H1 (cell line): ENCODE measurements around the gene SLK. TPM values are rescaled to one million over a fixed set of nuclear protein-coding genes. Genes with fewer than 3 reads are reported as not detected.

ENCODE experiments used
- CTCF ChIA-PET: fragments of 300-600 bp; sonication (Branson Sonifier 250); formaldehyde crosslinking; loops from one replicate; lab custom pipeline; 2021; ENCODE audit not compliant: partially characterized antibody; lab: Charles Lee
- POLR2A ChIA-PET: fragments of 300-600 bp; sonication (Branson Sonifier 250); formaldehyde crosslinking; loops from one replicate; lab custom pipeline; 2021; ENCODE audit warnings: inconsistent platforms; ENCODE audit not compliant: partially characterized antibody; lab: Charles Lee
- DNase-seq, 2 experiments: peaks; one replicate each; pipeline versions ENCODE4 v3.0.0 to v3.0.0-alpha.2; 2010 to 2022; ENCODE audit warnings: low spot score in 2 of 2, low read depth in 1 of 2, mixed read lengths in 1 of 2
- FAIRE-seq: peaks from 2 replicates; lab custom pipeline; 2011; peaks lifted over from hg19 to GRCh38; lab: Jason Lieb, UNC
- H2AFZ ChIP-seq: 2 replicates; pipeline ENCODE4 v1.8.1; 2012; ENCODE audit warnings: low read length, inconsistent platforms
- H2AK5ac ChIP-seq: 2 replicates; pipeline ENCODE4 v1.6.1; 2013; ENCODE audit warnings: low read depth, low read length
- H2BK120ac ChIP-seq: replicated peaks from 2 replicates; pipeline ENCODE3; 2013; ENCODE audit warnings: low read depth, low read length, inconsistent platforms
- H2BK12ac ChIP-seq: 2 replicates; pipeline ENCODE4 v1.6.1; 2013; ENCODE audit warnings: low read depth, low read length
- H2BK15ac ChIP-seq: 2 replicates; pipeline ENCODE4 v1.6.1; 2013; ENCODE audit warnings: low read length
- H2BK20ac ChIP-seq: 2 replicates; pipeline ENCODE4 v1.6.1; 2013; ENCODE audit warnings: low read length
- H2BK5ac ChIP-seq: 2 replicates; pipeline ENCODE4 v1.6.1; 2013; ENCODE audit warnings: low read depth, low read length
- H3K14ac ChIP-seq: 2 replicates; pipeline ENCODE4 v1.6.1; 2013; ENCODE audit warnings: inconsistent platforms; ENCODE audit not compliant: insufficient read length
- H3K18ac ChIP-seq: 2 replicates; pipeline ENCODE4 v1.6.1; 2013; ENCODE audit warnings: low read length; ENCODE audit errors: extremely low read depth
- H3K23ac ChIP-seq: 2 replicates; pipeline ENCODE4 v1.6.1; 2013; ENCODE audit warnings: inconsistent platforms; ENCODE audit not compliant: insufficient read length
- H3K23me2 ChIP-seq: 2 replicates; pipeline ENCODE4 v1.6.1; 2013; ENCODE audit warnings: low read depth, low read length
- H3K27ac ChIP-seq: 2 replicates; pipeline ENCODE4 v1.6.1; 2011; ENCODE audit warnings: low read depth, low read length, inconsistent platforms
- H3K27me3 ChIP-seq, 4 experiments: replicated peaks in 1 of 4; 1 replicate in 1 of 4; 2 replicates in 3 of 4; pipeline versions ENCODE4 v1.6.1 to v1.8.1; 2011 to 2013; ENCODE audit warnings: low read length in 3 of 4, mild to moderate bottlenecking in 3 of 4, inconsistent platforms in 2 of 4, mixed read lengths in 2 of 4, moderate library complexity in 1 of 4; ENCODE audit not compliant: control insufficient read depth in 3 of 4, insufficient read depth in 3 of 4; ENCODE audit errors: extremely low read depth in 1 of 4
- H3K36me3 ChIP-seq, 4 experiments: 2 replicates each; pipeline versions ENCODE4 v1.6.1 to v1.8.1; 2011 to 2013; ENCODE audit warnings: mild to moderate bottlenecking in 4 of 4, low read length in 3 of 4, moderate library complexity in 2 of 4, control low read depth in 1 of 4, inconsistent platforms in 1 of 4; ENCODE audit not compliant: insufficient read depth in 4 of 4, control insufficient read depth in 2 of 4
- H3K4ac ChIP-seq: replicated peaks from 2 replicates; pipeline ENCODE3; 2013; ENCODE audit warnings: low read length, low read depth, mixed read lengths, inconsistent platforms; ENCODE audit not compliant: insufficient read length
- H3K4me1 ChIP-seq, 4 experiments: replicated peaks in 1 of 4; 1 replicate in 1 of 4; 2 replicates in 3 of 4; pipeline versions ENCODE4 v1.6.1 to v1.8.1; 2011 to 2013; ENCODE audit warnings: low read length in 3 of 4, inconsistent platforms in 2 of 4, mixed read lengths in 1 of 4; ENCODE audit not compliant: insufficient read depth in 4 of 4, control insufficient read depth in 3 of 4
- H3K4me2 ChIP-seq, 2 experiments: 2 replicates each; pipeline versions ENCODE4 v1.6.1 to v1.8.1; 2011 to 2013; ENCODE audit warnings: low read depth in 2 of 2, low read length in 2 of 2, control low read depth in 1 of 2, inconsistent platforms in 1 of 2, mild to moderate bottlenecking in 1 of 2; ENCODE audit not compliant: insufficient read depth in 1 of 2
- H3K4me3 ChIP-seq, 4 experiments: fragments of 200-600, 300-600 bp in 1 of 4; sonication (generic), shearing (Covaris generic), sonication (Bioruptor Twin) in 1 of 4; 2 replicates each; pipeline versions ENCODE4 v1.5.1 to v1.8.1; 2011 to 2016; ENCODE audit warnings: low read length in 4 of 4, low read depth in 3 of 4, control low read depth in 2 of 4, inconsistent platforms in 2 of 4, mild to moderate bottlenecking in 2 of 4, mixed read lengths in 1 of 4, moderate library complexity in 1 of 4; ENCODE audit not compliant: insufficient read depth in 2 of 4; ENCODE audit errors: extremely low read depth in 1 of 4
- H3K56ac ChIP-seq: replicated peaks from 2 replicates; pipeline ENCODE3; 2013; ENCODE audit warnings: low read depth, mild to moderate bottlenecking, mixed read lengths, low read length, inconsistent platforms; ENCODE audit not compliant: insufficient read length
- H3K79me1 ChIP-seq: 2 replicates; pipeline ENCODE4 v1.6.1; 2013; ENCODE audit warnings: low read depth, low read length, control low read depth
- H3K79me2 ChIP-seq, 2 experiments: 2 replicates each; pipeline versions ENCODE4 v1.6.1 to v1.8.1; 2012 to 2013; ENCODE audit warnings: low read length in 2 of 2, mild to moderate bottlenecking in 2 of 2, inconsistent platforms in 1 of 2; ENCODE audit not compliant: insufficient read depth in 2 of 2, control insufficient read depth in 1 of 2
- H3K9ac ChIP-seq, 4 experiments: replicated peaks in 1 of 4; 1 replicate in 1 of 4; 2 replicates in 3 of 4; pipeline versions ENCODE4 v1.6.1 to v1.8.1; 2011 to 2013; ENCODE audit warnings: low read depth in 3 of 4, low read length in 3 of 4, control low read depth in 2 of 4, mild to moderate bottlenecking in 2 of 4, moderate library complexity in 2 of 4, inconsistent platforms in 1 of 4; ENCODE audit errors: extremely low read depth in 1 of 4
- H3K9me3 ChIP-seq, 2 experiments: 2 replicates each; pipeline versions ENCODE4 v1.6.1 to v1.8.1; 2012 to 2013; ENCODE audit warnings: mild to moderate bottlenecking in 2 of 2, moderate library complexity in 2 of 2, control low read depth in 1 of 2, inconsistent platforms in 1 of 2, low read depth in 1 of 2, low read length in 1 of 2, mixed read lengths in 1 of 2; ENCODE audit not compliant: insufficient read depth in 2 of 2
- H4K20me1 ChIP-seq, 2 experiments: replicated peaks in 1 of 2; 2 replicates each; pipeline versions ENCODE3 to v1.8.1; 2011 to 2013; ENCODE audit warnings: inconsistent platforms in 2 of 2, low read length in 2 of 2, mild to moderate bottlenecking in 1 of 2; ENCODE audit not compliant: insufficient read depth in 2 of 2, control insufficient read depth in 1 of 2
- H4K5ac ChIP-seq: 2 replicates; pipeline ENCODE4 v1.6.1; 2013; ENCODE audit warnings: low read length, low read depth, mixed read lengths, inconsistent platforms; ENCODE audit not compliant: insufficient read length
- H4K8ac ChIP-seq: 2 replicates; pipeline ENCODE4 v1.8.0; 2013; ENCODE audit warnings: mild to moderate bottlenecking, moderate library complexity, low read length, inconsistent platforms; ENCODE audit not compliant: insufficient read depth; ENCODE audit errors: extremely low read depth
- H4K91ac ChIP-seq: replicated peaks from 2 replicates; pipeline ENCODE3; 2013; ENCODE audit warnings: low read length, mixed read lengths, inconsistent platforms; ENCODE audit not compliant: insufficient read length
- BCL11A ChIP-seq, 2 experiments: IDR thresholded peaks; one replicate each; pipeline ENCODE4 v1.6.1; 2011; ENCODE audit warnings: low read depth in 2 of 2, low read length in 2 of 2, mild to moderate bottlenecking in 2 of 2
- BRCA1 ChIP-seq: IDR thresholded peaks from 2 replicates; pipeline ENCODE4 v1.6.1; 2012; ENCODE audit warnings: low read depth, low read length, improper control_type of control experiment
- CBX5 ChIP-seq: fragments of 300-800, 300-1000 bp; sonication (generic); IDR thresholded peaks from 2 replicates; pipeline ENCODE4 v1.7.1; 2016; ENCODE audit warnings: antibody characterized with exemption, low read length, low read depth
- CEBPB ChIP-seq: IDR thresholded peaks from 2 replicates; pipeline ENCODE4 v1.6.1; 2012; ENCODE audit warnings: low read depth, low read length
- CREB1 ChIP-seq: IDR thresholded peaks from 2 replicates; pipeline ENCODE4 v1.6.1; 2012; ENCODE audit warnings: inconsistent platforms
- FOSL1 ChIP-seq: IDR thresholded peaks from 2 replicates; pipeline ENCODE4 v1.6.1; 2011; ENCODE audit warnings: mild to moderate bottlenecking, low read depth, low read length, moderate library complexity; ENCODE audit not compliant: insufficient read depth
- KDM5A ChIP-seq: fragments of 200-600 bp; IDR thresholded peaks from 2 replicates; pipeline ENCODE4 v1.7.1; 2012; ENCODE audit warnings: mild to moderate bottlenecking, low read length, inconsistent platforms, mixed read lengths
- POU5F1 ChIP-seq: IDR thresholded peaks from 2 replicates; pipeline ENCODE4 v1.6.1; 2011; ENCODE audit warnings: low read depth, mild to moderate bottlenecking, low read length, moderate library complexity
- RBBP5 ChIP-seq: IDR thresholded peaks from 2 replicates; pipeline ENCODE4 v1.7.1; 2012; ENCODE audit warnings: low read depth, mild to moderate bottlenecking, inconsistent platforms, low read length, moderate library complexity, borderline replicate concordance
- SIN3A ChIP-seq, 2 experiments: IDR thresholded peaks in 1 of 2; conservative IDR thresholded peaks in 1 of 2; 2 replicates each; pipeline ENCODE4 v1.6.1; 2011 to 2012; ENCODE audit warnings: low read length in 2 of 2, improper control_type of control experiment in 1 of 2, low read depth in 1 of 2, mild to moderate bottlenecking in 1 of 2
- YY1 ChIP-seq: IDR thresholded peaks from 2 replicates; pipeline ENCODE4 v1.6.1; 2011; ENCODE audit warnings: low read depth, mild to moderate bottlenecking, low read length
- WGBS, 2 experiments: shearing (Covaris generic) in 1 of 2; methylation state at CpG; one replicate each; pipeline versions ENCODE4 v1.1.6 to v1.1.7; 2013 to 2015; ENCODE audit warnings: low lambda C conversion rate in 2 of 2, mixed read lengths in 2 of 2, inconsistent platforms in 1 of 2, low coverage in 1 of 2, missing lambda C conversion rate in 1 of 2; ENCODE audit not compliant: insufficient replicate concordance in 2 of 2, insufficient coverage in 1 of 2, insufficient read length in 1 of 2; ENCODE audit errors: extremely low coverage in 1 of 2, missing lambda C conversion rate in 1 of 2; 5-methylcytosine and 5-hydroxymethylcytosine counted together
- polyA plus RNA-seq, 7 experiments: library from polyadenylated mRNA; depleted of rRNA in 3 of 7; stranded (reverse) in 5 of 7; unstranded in 2 of 7; fragments of >200 nt in 5 of 7; fragments of 200-250 nt in 2 of 7; gene quantifications; 1 replicate in 5 of 7; 2 replicates in 1 of 7; 4 replicates in 1 of 7; pipeline versions ENCODE4 v1.2.1 to v1.2.3, GENCODE V29; 2011 to 2013; ENCODE audit warnings: missing spikeins in 2 of 7, mixed read lengths in 2 of 7
- total RNA-seq: library from RNA; stranded (reverse); fragmentation: NEBNext Ultra II Directional; extraction: Animal tissue kit (Norgen Biotek cat#: 25700); gene quantifications from 2 replicates; pipeline ENCODE4 v1.2.1, GENCODE V29; 2021
- TF ChIP-seq, protein P1 (sequence below): IDR thresholded peaks from 2 replicates; pipeline ENCODE4 v1.6.1; 2012; ENCODE audit warnings: inconsistent platforms
- TF ChIP-seq, protein P2 (sequence below): IDR thresholded peaks from 2 replicates; pipeline ENCODE4 v1.6.1; 2012; ENCODE audit warnings: inconsistent platforms

Gene SLK
- total and polyA plus RNA-seq, 2 of the 8 experiments (the other 6 are each of a cell fraction or from before 2014, with no cell fraction given): 2.7 to 18.3 TPM

DNA sequence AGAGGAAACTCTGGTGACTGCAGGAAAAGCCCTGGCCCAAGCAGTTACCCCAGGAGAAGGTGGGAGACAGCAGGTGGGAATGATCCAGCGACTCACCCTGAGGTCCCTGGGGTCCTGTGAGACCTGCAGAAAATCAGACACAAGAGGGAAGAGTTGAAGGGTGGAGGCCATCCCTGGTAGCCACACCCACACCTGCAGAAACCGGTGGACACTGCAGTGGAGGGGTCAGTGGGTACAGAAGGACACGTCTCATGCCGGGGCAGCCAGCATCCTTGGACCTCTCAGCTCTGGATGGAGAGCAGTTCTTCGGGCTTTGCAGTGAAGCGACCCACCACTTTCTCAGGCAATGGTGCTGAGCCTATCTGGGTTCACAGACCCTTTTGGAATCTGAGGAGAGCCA lies 79.7 kb downstream of the SLK start:
- Histone ChIP-seq H3K56ac (no peak overlapping the region), H3K23me2 (no peaks in the 10 kb centered on the region), H4K20me1 (no peaks in the 10 kb centered on the region), H3K14ac (no peak overlapping the region), H3K4ac (no peak overlapping the region), H3K27ac (no peak overlapping the region), H3K27me3 (no peaks in the 10 kb centered on the region), H2BK15ac (no peak overlapping the region), H3K79me2 (no peaks in the 10 kb centered on the region), H3K9me3 (no peaks in the 10 kb centered on the region), H2BK5ac (no peak overlapping the region), H3K79me1 (no peaks in the 10 kb centered on the region), H2AK5ac (no peak overlapping the region), H2BK12ac (no peak overlapping the region), H3K4me2 (no peak overlapping the region), H3K9ac (no peak overlapping the region), H3K36me3 (no peaks in the 10 kb centered on the region), H2BK20ac (0 out of 2 replicates have a peak overlapping the region, but pooled peaks have one; percentile 13), H4K91ac (no peak overlapping the region), H3K4me1 (peaks cover 0 to 4% (median 2%) of the 10 kb centered on the region in 4 experiments; a peak in 3 of 7 replicates), H4K5ac (no peak overlapping the region), H3K4me3 (no peak overlapping the region), H2BK120ac (no peak overlapping the region), H3K18ac (no peak overlapping the region), H4K8ac (peak overlapping the region; percentile 9; the same call in 1 of the 2 replicates), H3K23ac (no peak overlapping the region), H2AFZ (no peak overlapping the region)
- no peak for DNase-seq
- FAIRE-seq: no peak
- ChIA-PET CTCF (interaction anchor here (0.6 to 3.6 kb wide), 14 partner anchors 8 to 228 kb away, joined by 3 to 43 read pairs (median 3); partner anchors contain the start of gene SFR1), POLR2A (interaction anchor here (3.2 kb wide), 1 partner anchor 75 kb away, joined by 13 read pairs; the partner anchor contains the start of gene SFR1)
- 92% methylated on average over 6 of the region's 6 CpGs; no CpG with 5 or more reads in 1 of the 2 experiments for WGBS, 2 experiments
- no peak for TF ChIP-seq SIN3A (conservative IDR thresholded peaks at IDR 0.05 in 1 of 2, IDR thresholded peaks at IDR 0.05 in 1 of 2; ENCODE audit: low read depth in 1 of 2, low read length in 2 of 2)
- TF ChIP-seq, protein P1, sequence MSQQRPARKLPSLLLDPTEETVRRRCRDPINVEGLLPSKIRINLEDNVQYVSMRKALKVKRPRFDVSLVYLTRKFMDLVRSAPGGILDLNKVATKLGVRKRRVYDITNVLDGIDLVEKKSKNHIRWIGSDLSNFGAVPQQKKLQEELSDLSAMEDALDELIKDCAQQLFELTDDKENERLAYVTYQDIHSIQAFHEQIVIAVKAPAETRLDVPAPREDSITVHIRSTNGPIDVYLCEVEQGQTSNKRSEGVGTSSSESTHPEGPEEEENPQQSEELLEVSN: no peak
- no peak for TF ChIP-seq CREB1
- TF ChIP-seq, protein P2, sequence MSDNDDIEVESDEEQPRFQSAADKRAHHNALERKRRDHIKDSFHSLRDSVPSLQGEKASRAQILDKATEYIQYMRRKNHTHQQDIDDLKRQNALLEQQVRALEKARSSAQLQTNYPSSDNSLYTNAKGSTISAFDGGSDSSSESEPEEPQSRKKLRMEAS: no peak
- no peak for TF ChIP-seq CBX5
- TF ChIP-seq POU5F1: no peak
- no peak for TF ChIP-seq KDM5A
- no peak for TF ChIP-seq FOSL1
- TF ChIP-seq YY1: no peak
- no peak for TF ChIP-seq BRCA1
- TF ChIP-seq RBBP5: no peak
- no peak for TF ChIP-seq BCL11A (IDR thresholded peaks at IDR 0.05; ENCODE audit: low read depth in 2 of 2, low read length in 2 of 2)
- TF ChIP-seq CEBPB: no peak
